ENCODE measurements around the gene EPS15. TPM values are rescaled to one million over a fixed set of nuclear protein-coding genes. Genes with fewer than 3 reads are reported as not detected.

Gene EPS15
- total and polyA plus RNA-seq, 2 experiments from 2014 or later = 14.9 to 46.0 TPM

- no peaks in the 10 kb centered on the region for H4K20me1 ChIP-seq (ENCODE audit: insufficient read depth, poor library complexity, severe bottlenecking)
- H3K4me2 ChIP-seq = no peak overlapping the region
- no peaks in the 10 kb centered on the region for H3K9me2 ChIP-seq (replicated peaks; ENCODE audit: insufficient read depth)
- no peak for DNase-seq (ENCODE audit: low spot score)
- no peaks in the 10 kb centered on the region for H3K27me3 ChIP-seq
- WGBS (ENCODE audit: low lambda C conversion rate, missing lambda C conversion rate) = 82% methylated on average over 15 of the region's 15 CpGs
- H3K4me3 ChIP-seq = no peak overlapping the region
- no peak overlapping the region for H3K27ac ChIP-seq
- TF ChIP-seq EZH2 (IDR thresholded peaks at IDR 0.05; ENCODE audit: borderline replicate concordance) (no peak), CTCF (IDR thresholded peaks at IDR 0.05; ENCODE audit: poor library complexity) (no peak), EZH2phosphoT487 (IDR thresholded peaks at IDR 0.05; ENCODE audit: low read depth, severe bottlenecking, unreplicated experiment) (no peak)
- H3K79me2 ChIP-seq = no peaks in the 10 kb centered on the region
- H2AFZ ChIP-seq = no peak overlapping the region
- H3K36me3 ChIP-seq (replicated peaks; ENCODE audit: insufficient read depth, low read depth) = no peaks in the 10 kb centered on the region
- H3K4me1 ChIP-seq (ENCODE audit: insufficient read depth) = peaks cover 22% of the 10 kb centered on the region
- no peaks in the 10 kb centered on the region for H3K9me3 ChIP-seq (ENCODE audit: low read depth)
These were observed 208.0 kb downstream of the EPS15 start for GRCh38 chr1:51310871-51311613.

- WGBS (ENCODE audit: low lambda C conversion rate, missing lambda C conversion rate) = 87% methylated on average over 8 of the region's 8 CpGs
- Histone ChIP-seq H4K20me1 (ENCODE audit: insufficient read depth, poor library complexity, severe bottlenecking) (no peaks in the 10 kb centered on the region), H3K9me3 (ENCODE audit: low read depth) (no peaks in the 10 kb centered on the region), H2AFZ (no peak overlapping the region), H3K4me1 (ENCODE audit: insufficient read depth) (peaks cover 10% of the 10 kb centered on the region), H3K4me2 (no peak overlapping the region), H3K27me3 (no peaks in the 10 kb centered on the region), H3K4me3 (no peak overlapping the region), H3K79me2 (no peaks in the 10 kb centered on the region), H3K27ac (no peak overlapping the region), H3K36me3 (replicated peaks; ENCODE audit: insufficient read depth, low read depth) (no peaks in the 10 kb centered on the region), H3K9me2 (replicated peaks; ENCODE audit: insufficient read depth) (no peaks in the 10 kb centered on the region)
- TF ChIP-seq CTCF (IDR thresholded peaks at IDR 0.05; ENCODE audit: poor library complexity) (no peak), EZH2 (IDR thresholded peaks at IDR 0.05; ENCODE audit: borderline replicate concordance) (no peak)
- no peak for DNase-seq (ENCODE audit: low spot score)
These were observed 209.8 kb downstream of the EPS15 start for GRCh38 chr1:51309291-51309690.

GRCh38 chr1:51308636-51309035, 210.4 kb downstream of the EPS15 start:
- DNase-seq (ENCODE audit: low spot score) = no peak
- no peak for TF ChIP-seq EZH2 (IDR thresholded peaks at IDR 0.05; ENCODE audit: borderline replicate concordance)
- WGBS (ENCODE audit: low lambda C conversion rate, missing lambda C conversion rate) = 91% methylated on average over 6 of the region's 6 CpGs
- no peaks in the 10 kb centered on the region for H3K36me3 ChIP-seq (replicated peaks; ENCODE audit: insufficient read depth, low read depth)
- H3K9me3 ChIP-seq (ENCODE audit: low read depth) = no peaks in the 10 kb centered on the region
- no peaks in the 10 kb centered on the region for H3K27me3 ChIP-seq
- H3K4me3 ChIP-seq = no peak overlapping the region
- no peaks in the 10 kb centered on the region for H3K79me2 ChIP-seq
- no peaks in the 10 kb centered on the region for H3K9me2 ChIP-seq (replicated peaks; ENCODE audit: insufficient read depth)
- H4K20me1 ChIP-seq (ENCODE audit: insufficient read depth, poor library complexity, severe bottlenecking) = no peaks in the 10 kb centered on the region
- H3K4me1 ChIP-seq (ENCODE audit: insufficient read depth) = peaks cover 5% of the 10 kb centered on the region
- H3K27ac ChIP-seq = no peak overlapping the region
- H2AFZ ChIP-seq = no peak overlapping the region
- no peak overlapping the region for H3K4me2 ChIP-seq

- H3K79me2 ChIP-seq = no peaks in the 10 kb centered on the region
- no peaks in the 10 kb centered on the region for H3K27me3 ChIP-seq
- no peak overlapping the region for H2AFZ ChIP-seq
- no peak overlapping the region for H3K4me3 ChIP-seq
- no peaks in the 10 kb centered on the region for H3K9me3 ChIP-seq (ENCODE audit: low read depth)
- H3K36me3 ChIP-seq (replicated peaks; ENCODE audit: insufficient read depth, low read depth) = no peaks in the 10 kb centered on the region
- no peak overlapping the region for H3K27ac ChIP-seq
- H4K20me1 ChIP-seq (ENCODE audit: insufficient read depth, poor library complexity, severe bottlenecking) = no peaks in the 10 kb centered on the region
- no peak overlapping the region for H3K4me2 ChIP-seq
- no peak for TF ChIP-seq EZH2 (IDR thresholded peaks at IDR 0.05; ENCODE audit: borderline replicate concordance)
- no peak for TF ChIP-seq CTCF (IDR thresholded peaks at IDR 0.05; ENCODE audit: poor library complexity)
- WGBS (ENCODE audit: low lambda C conversion rate, missing lambda C conversion rate) = 96% methylated on average over 5 of the region's 5 CpGs
- H3K9me2 ChIP-seq (replicated peaks; ENCODE audit: insufficient read depth) = no peaks in the 10 kb centered on the region
- DNase-seq (ENCODE audit: low spot score) = no peak
- no peaks in the 10 kb centered on the region for H3K4me1 ChIP-seq (ENCODE audit: insufficient read depth)
These were observed 212.1 kb downstream of the EPS15 start for GRCh38 chr1:51306950-51307349.

Measured in hepatocyte (in vitro differentiated cells).